Body of pancreas (tissue), 4 donors: ENCODE measurements around the gene UBL3. TPM values are rescaled to one million over a fixed set of nuclear protein-coding genes. Genes with fewer than 3 reads are reported as not detected.
A peak's percentile ranks its signal among the peaks of the same experiment; 100 is the strongest.

Source experiments
- ATAC-seq: fragments of 150-250 bp; one replicate; pipeline ENCODE4 v1.9.1; 2016
- DNase-seq, 4 donors: peaks; one replicate each; pipeline ENCODE4 v3.0.0-alpha.2; 2019
- H3K27ac ChIP-seq, 4 donors: fragments of 200-600 bp; sonication (generic); 1 replicate in 3 of 4; 2 replicates in 1 of 4; pipeline versions ENCODE4 v1.5.1 to v1.6.1; 2016 to 2019; ENCODE audit warnings: mild to moderate bottlenecking in 1 of 4, mixed read lengths in 1 of 4, moderate library complexity in 1 of 4
- H3K27me3 ChIP-seq, 2 donors: fragments of 200-600 bp; sonication (generic); one replicate each; pipeline ENCODE4 v1.6.0; 2016; ENCODE audit warnings: mild to moderate bottlenecking in 1 of 2
- H3K36me3 ChIP-seq, 2 donors: fragments of 200-600 bp; sonication (generic); replicated peaks in 1 of 2; 2 replicates each; pipeline ENCODE4 v1.5.1; 2016; ENCODE audit warnings: low read depth in 2 of 2; ENCODE audit not compliant: insufficient read depth in 1 of 2
- H3K4me1 ChIP-seq: fragments of 200-600 bp; sonication (generic); one replicate; pipeline ENCODE4 v1.6.0; 2016
- H3K4me3 ChIP-seq, 2 donors: fragments of 200-600 bp; sonication (generic); 1 replicate in 1 of 2; 2 replicates in 1 of 2; pipeline ENCODE4 v1.5.1; 2016 to 2019
- H3K9me3 ChIP-seq, 3 donors: fragments of 200-600 bp; sonication (generic); 1 replicate in 2 of 3; 2 replicates in 1 of 3; pipeline ENCODE4 v1.5.1; 2016
- CTCF ChIP-seq, 7 experiments: fragments of 450-650 bp in 4 of 7; fragments of 200-600 bp in 3 of 7; sonication (generic) in 3 of 7; IDR thresholded peaks; one replicate each; pipeline ENCODE4 v1.5.1; 2016 to 2019; ENCODE audit warnings: antibody characterized with exemption in 7 of 7
- POLR2A ChIP-seq, 3 donors: fragments of 450-650 bp; IDR thresholded peaks; one replicate each; pipeline ENCODE4 v1.6.1; 2016; ENCODE audit warnings: antibody characterized with exemption in 3 of 3, mild to moderate bottlenecking in 2 of 3
- WGBS, 2 donors: methylation state at CpG; one replicate each; pipeline ENCODE4 v1.1.5; 2017; 5-methylcytosine and 5-hydroxymethylcytosine counted together
- intact Hi-C: fragments of 100-400 bp; cut with DNase I; formaldehyde crosslinking; loops from one replicate; pipeline ENCODE4 v1.15.1; 2023
- total RNA-seq, 2 donors: library from RNA; depleted of rRNA; stranded (reverse); fragments of >200 nt; gene quantifications; one replicate each; pipeline ENCODE4 v1.1.0, GENCODE V29; 2016

UBL3 gene
- 10 to 100 TPM; 20.4 to 33.2 TPM for total RNA-seq

- DNase-seq: peak; percentile 97 to 98 (median 98)
- Histone ChIP-seq H3K36me3 (no peaks in the 10 kb centered on the region), H3K27me3 (no peaks in the 10 kb centered on the region), H3K4me3 (peak within 1 kb of the TSS; percentile 60 to 80), H3K27ac (peak within 1 kb of the TSS; percentile 97 to 99 (median 99)), H3K4me1 (peaks cover 17% of the 10 kb centered on the region), H3K9me3 (no peaks in the 10 kb centered on the region)
- ATAC-seq: peak; percentile 91
- 0% methylated on average over 38 to 56 of the region's 64 CpGs for WGBS, 2 donors
- no peak for TF ChIP-seq CTCF (IDR thresholded peaks at IDR 0.05)
- TF ChIP-seq POLR2A (IDR thresholded peaks at IDR 0.05): peak; percentile 87 to 95 (median 95)
- intact Hi-C loops: loop anchor here (10.0 kb wide), 1 partner anchor 64 kb away; no protein-coding TSS in a partner anchor
These were observed at the start of gene UBL3 for GRCh38 chr13:29850213-29850898. UBL3 (minus strand) TSS chr13:29850617; CDS start chr13:29849538, 1,079 bp downstream.

GRCh38 chr13:29897102-29897501, 46.7 kb upstream of the UBL3 start:
- no peak for DNase-seq
- Histone ChIP-seq H3K9me3 (no peaks in the 10 kb centered on the region), H3K27me3 (no peaks in the 10 kb centered on the region), H3K36me3 (no peaks in the 10 kb centered on the region), H3K27ac (no peak overlapping the region), H3K4me1 (no peaks in the 10 kb centered on the region), H3K4me3 (no peak overlapping the region)
- intact Hi-C loops: no loop called here
- ATAC-seq: no peak
- WGBS, 2 donors: 58 to 71% methylated on average over 4 of the region's 4 CpGs
- TF ChIP-seq POLR2A (IDR thresholded peaks at IDR 0.05) (no peak), CTCF (IDR thresholded peaks at IDR 0.05) (no peak)

GRCh38 chr13:29893438-29893837, 43.0 kb upstream of the UBL3 start:
- Histone ChIP-seq H3K4me3 (no peak overlapping the region), H3K4me1 (no peaks in the 10 kb centered on the region), H3K36me3 (no peaks in the 10 kb centered on the region), H3K9me3 (no peaks in the 10 kb centered on the region), H3K27ac (no peak overlapping the region), H3K27me3 (no peaks in the 10 kb centered on the region)
- ATAC-seq (no peak), DNase-seq (no peak)
- intact Hi-C loops: no loop called here
- TF ChIP-seq POLR2A (IDR thresholded peaks at IDR 0.05) (no peak), CTCF (IDR thresholded peaks at IDR 0.05) (no peak)

- Histone ChIP-seq H3K9me3 (no peaks in the 10 kb centered on the region), H3K4me3 (no peak overlapping the region), H3K4me1 (no peaks in the 10 kb centered on the region), H3K27ac (no peak overlapping the region), H3K27me3 (no peaks in the 10 kb centered on the region), H3K36me3 (no peaks in the 10 kb centered on the region)
- TF ChIP-seq CTCF (IDR thresholded peaks at IDR 0.05): no peak
- no peak for TF ChIP-seq POLR2A (IDR thresholded peaks at IDR 0.05)
- intact Hi-C loops: no loop called here
- WGBS, 2 donors: 66 to 86% methylated on average over 10 of the region's 10 CpGs
- DNase-seq (peak in 2 of 4 donors; percentile 22 to 25), ATAC-seq (peak; percentile 45)
These were observed 41.7 kb upstream of the UBL3 start for GRCh38 chr13:29892151-29892550.

GRCh38 chr13:29889111-29889510, 38.7 kb upstream of the UBL3 start:
- no peak for DNase-seq
- intact Hi-C loops: no loop called here
- Histone ChIP-seq H3K27me3 (no peaks in the 10 kb centered on the region), H3K27ac (no peak overlapping the region), H3K9me3 (no peaks in the 10 kb centered on the region), H3K4me3 (no peak overlapping the region), H3K36me3 (no peaks in the 10 kb centered on the region), H3K4me1 (no peaks in the 10 kb centered on the region)
- 83 to 95% methylated on average over 3 of the region's 3 CpGs for WGBS, 2 donors
- ATAC-seq: no peak
- TF ChIP-seq POLR2A (IDR thresholded peaks at IDR 0.05) (no peak), CTCF (IDR thresholded peaks at IDR 0.05) (no peak)
